Choroid plexus epithelial cell (primary cell): ENCODE results near the gene GLRX5.

Experiments used
- DNase-seq: peaks from one replicate; pipeline ENCODE4 v3.0.0-alpha.2; 2010; ENCODE audit warnings: low read depth
- H3K4me3 ChIP-seq: 2 replicates; pipeline ENCODE4 v1.5.1; 2011; ENCODE audit warnings: low read depth, mild to moderate bottlenecking, control low read depth, low read length, moderate library complexity
- CTCF ChIP-seq: conservative IDR thresholded peaks from 2 replicates; pipeline ENCODE4 v1.5.1; 2011; ENCODE audit warnings: low read depth, mild to moderate bottlenecking, control low read depth, inconsistent platforms, low read length, moderate library complexity

Gene GLRX5

GRCh38 chr14:95531473-95531872, 3.4 kb upstream of the GLRX5 start:
- no peak for TF ChIP-seq CTCF
- peak; percentile 93 for DNase-seq
- no peak overlapping the region for H3K4me3 ChIP-seq

- no peak for TF ChIP-seq CTCF
- no peak overlapping the region for H3K4me3 ChIP-seq
- no peak for DNase-seq
Observed at GRCh38 chr14:95531969-95532368, 2.9 kb upstream of the GLRX5 start.

GRCh38 chr14:95533391-95533821, 1.4 kb upstream of the GLRX5 start:
- DNase-seq = peak; percentile 67
- TF ChIP-seq CTCF = no peak
- peak overlapping the region; percentile 87 for H3K4me3 ChIP-seq

DNA sequence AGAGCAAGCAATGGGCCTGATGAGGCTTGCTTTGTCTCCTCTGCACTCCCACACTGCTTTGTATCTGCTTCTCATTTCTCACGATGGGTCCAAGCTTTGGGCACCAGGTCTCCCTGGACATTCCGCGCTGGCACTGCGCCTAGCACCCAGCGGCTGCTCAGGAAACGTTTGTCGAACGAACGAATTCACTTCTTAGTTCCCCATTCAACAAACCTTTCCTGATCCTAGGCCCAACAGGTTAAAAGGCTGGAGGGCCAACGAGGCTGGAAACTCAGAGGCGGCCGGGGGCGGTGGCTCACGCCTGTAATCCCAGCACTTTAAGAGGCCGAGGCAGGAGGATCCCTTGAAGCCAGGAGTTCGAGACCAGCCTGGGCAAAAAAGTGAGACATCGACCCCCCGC, 1.0 kb upstream of the GLRX5 start:
- no peak for TF ChIP-seq CTCF
- no peak for DNase-seq

GRCh38 chr14:95535226-95536021, 574 bp downstream of the GLRX5 start:
- DNase-seq = no peak
- no peak for TF ChIP-seq CTCF

More for the DNA sequence above, 1.0 kb upstream of the GLRX5 start:
- peak overlapping the region; percentile 87 for H3K4me3 ChIP-seq

GRCh38 chr14:95536036-95536593, 1.3 kb downstream of the GLRX5 start:
- peak overlapping the region; percentile 82 for H3K4me3 ChIP-seq
- no peak for DNase-seq
- no peak for TF ChIP-seq CTCF

More at GRCh38 chr14:95535226-95536021, 574 bp downstream of the GLRX5 start:
- H3K4me3 ChIP-seq = peak overlapping the region; percentile 82

GRCh38 chr14:95536671-95537070, 1.8 kb downstream of the GLRX5 start:
- no peak for TF ChIP-seq CTCF
- DNase-seq = no peak
- peak overlapping the region; percentile 82 for H3K4me3 ChIP-seq
